Spleen (tissue), 11 donors: Measurements from ENCODE around the gene DOCK6. TPM values are rescaled to one million over a fixed set of nuclear protein-coding genes. Genes with fewer than 3 reads are reported as not detected.

Experiments
- DNase-seq: peaks from one replicate; pipeline ENCODE4 v3.0.0-alpha.2; 2020
- H3K27ac ChIP-seq, 8 donors: fragments of 200-600 bp; sonication (generic) in 7 of 8; 1 replicate in 4 of 8; 2 replicates in 4 of 8; pipeline versions ENCODE4 v1.5.0 to v1.8.0; 2016 to 2021; ENCODE audit warnings: inconsistent platforms in 4 of 8, mild to moderate bottlenecking in 4 of 8, moderate library complexity in 1 of 8
- H3K27me3 ChIP-seq, 7 donors: fragments of 200-600 bp; sonication (generic) in 6 of 7; replicated peaks in 1 of 7; 1 replicate in 4 of 7; 2 replicates in 3 of 7; pipeline versions ENCODE4 v1.5.0 to v1.8.0; 2016 to 2021; ENCODE audit warnings: inconsistent platforms in 3 of 7, mild to moderate bottlenecking in 1 of 7
- H3K36me3 ChIP-seq, 6 donors: fragments of 200-600 bp; sonication (generic) in 5 of 6; 1 replicate in 4 of 6; 2 replicates in 2 of 6; pipeline versions ENCODE4 v1.5.0 to v1.8.0; 2016 to 2021; ENCODE audit warnings: inconsistent platforms in 2 of 6
- H3K4me1 ChIP-seq, 6 donors: fragments of 200-600 bp; sonication (generic) in 5 of 6; 1 replicate in 3 of 6; 2 replicates in 3 of 6; pipeline versions ENCODE4 v1.5.0 to v1.8.0; 2016 to 2021; ENCODE audit warnings: inconsistent platforms in 3 of 6
- H3K4me3 ChIP-seq, 8 donors: fragments of 200-600 bp; sonication (generic) in 7 of 8; 1 replicate in 4 of 8; 2 replicates in 4 of 8; pipeline versions ENCODE4 v1.5.0 to v1.8.0; 2016 to 2021; ENCODE audit warnings: inconsistent platforms in 4 of 8, mild to moderate bottlenecking in 4 of 8, moderate library complexity in 2 of 8
- H3K9me3 ChIP-seq, 8 donors: fragments of 200-600 bp; sonication (generic) in 7 of 8; 1 replicate in 4 of 8; 2 replicates in 4 of 8; pipeline versions ENCODE4 v1.5.0 to v1.8.0; 2016 to 2021; ENCODE audit warnings: inconsistent platforms in 4 of 8
- POLR2A ChIP-seq, 3 donors: fragments of 450-650 bp; IDR thresholded peaks; one replicate each; pipeline ENCODE4 v1.5.1; 2017; ENCODE audit warnings: antibody characterized with exemption in 3 of 3, mild to moderate bottlenecking in 1 of 3
- POLR2AphosphoS5 ChIP-seq, 3 donors: sonication (generic); formaldehyde crosslinking; IDR thresholded peaks; one replicate each; pipeline ENCODE4 v1.5.1; 2017; ENCODE audit warnings: antibody characterized with exemption in 3 of 3
- WGBS, 5 donors: extraction: QIAGEN DNeasy Blood & Tissue Kit in 3 of 5; methylation state at CpG; one replicate each; pipeline versions ENCODE4 v1.1.5 to v1.1.7; 2013 to 2018; 5-methylcytosine and 5-hydroxymethylcytosine counted together
- intact Hi-C: fragments of 100-400 bp; cut with DNase I; formaldehyde crosslinking; loops from one replicate; pipeline ENCODE4 v1.15.0; 2023; ENCODE audit warnings: low total_unique reads
- polyA plus RNA-seq, 3 donors: library from polyadenylated mRNA; stranded (reverse); fragments of 200-250 nt; gene quantifications; one replicate each; pipeline ENCODE4 v1.2.1, GENCODE V29; 2013
- total RNA-seq, 7 donors: library from RNA; depleted of rRNA in 3 of 7; stranded (reverse); fragments of >200 nt in 3 of 7; fragmentation: NEBNext Ultra II Directional in 4 of 7; extraction: Animal tissue kit (Norgen Biotek cat#: 25700) in 4 of 7; gene quantifications; one replicate each; pipeline versions ENCODE4 v1.1.0 to v1.2.1, GENCODE V29; 2016 to 2021
- TF ChIP-seq, protein P1 (sequence below), 11 experiments: fragments of 200-600 bp in 7 of 11; fragments of 450-650 bp in 4 of 11; sonication (generic) in 4 of 11; IDR thresholded peaks in 8 of 11; conservative IDR thresholded peaks in 3 of 11; 1 replicate in 7 of 11; 2 replicates in 4 of 11; pipeline versions ENCODE4 v1.4.0 to v1.8.0; 2016 to 2021; ENCODE audit warnings: antibody characterized with exemption in 11 of 11, inconsistent platforms in 4 of 11, mild to moderate bottlenecking in 1 of 11
- donor health status: healthy with polysubstance abuse.
- donor health status: DM: no; HTN: no; CAD: no; lungs with moderate emphysema.
- donor health status: DM: no; HTN: no; CAD: no.
- donor health status: Bipolar disorder and iron deficiency.
- donor health status: healthy.
- donor health status: DM: no; HTN: no; CAD: no.
- donor health status: DM: yes; HTN: yes; CAD: no.

The DOCK6 gene
- total and polyA plus RNA-seq, 10 donors, result 12.5 to 105 (median 47.7) TPM

DNA sequence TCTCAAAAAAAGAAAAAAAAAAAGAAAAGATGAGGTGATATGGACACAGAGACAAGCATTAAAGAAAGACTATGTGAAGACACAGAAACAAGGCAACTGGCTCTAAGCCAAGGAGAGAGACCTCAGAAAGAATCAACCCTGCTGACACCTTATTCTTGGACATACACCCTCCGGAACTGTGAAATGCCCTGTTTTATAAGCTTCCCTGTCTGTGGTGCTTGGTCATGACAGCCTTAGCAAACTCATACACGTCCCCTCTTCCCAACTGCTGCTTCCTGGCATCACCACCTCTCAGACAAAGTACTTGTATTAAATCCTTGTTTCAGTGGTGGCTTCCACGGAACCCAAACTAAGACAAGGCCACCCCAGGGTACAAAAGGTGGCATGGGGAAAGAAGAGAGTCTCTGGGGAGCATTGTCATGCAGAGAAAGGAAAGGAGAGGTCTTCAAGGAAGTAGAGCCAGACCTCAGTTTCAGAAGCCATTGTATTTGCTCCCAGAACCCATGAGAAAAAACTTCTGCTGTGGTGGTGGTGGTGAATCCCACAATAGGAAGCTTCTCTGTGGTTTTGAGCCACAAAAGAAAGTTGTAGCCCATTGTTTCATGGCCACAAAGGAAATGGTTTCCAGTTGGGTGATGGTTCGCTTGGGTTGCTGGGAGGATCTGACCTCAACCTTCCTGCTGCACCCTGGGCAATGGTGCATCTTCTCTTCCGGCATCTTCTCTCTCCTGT, 17.3 kb upstream of the DOCK6 start:
- no peak overlapping the region for H3K27ac ChIP-seq
- no peak for DNase-seq
- peaks cover 0 to 71% (median 0%) of the 10 kb centered on the region in 7 donors for H3K27me3 ChIP-seq
- H3K9me3 ChIP-seq, result peaks cover 0 to 6% (median 0%) of the 10 kb centered on the region in 8 donors
- H3K4me3 ChIP-seq, result no peak overlapping the region
- peaks cover 4 to 16% (median 8%) of the 10 kb centered on the region in 6 donors for H3K4me1 ChIP-seq
- intact Hi-C loops, result no loop called here
- 26 to 40% (median 34%) methylated on average over 5 of the region's 5 CpGs for WGBS, 5 donors
- TF ChIP-seq POLR2AphosphoS5 (IDR thresholded peaks at IDR 0.05), result peak in 1 of 3 donors; percentile 21
- TF ChIP-seq, protein P1, sequence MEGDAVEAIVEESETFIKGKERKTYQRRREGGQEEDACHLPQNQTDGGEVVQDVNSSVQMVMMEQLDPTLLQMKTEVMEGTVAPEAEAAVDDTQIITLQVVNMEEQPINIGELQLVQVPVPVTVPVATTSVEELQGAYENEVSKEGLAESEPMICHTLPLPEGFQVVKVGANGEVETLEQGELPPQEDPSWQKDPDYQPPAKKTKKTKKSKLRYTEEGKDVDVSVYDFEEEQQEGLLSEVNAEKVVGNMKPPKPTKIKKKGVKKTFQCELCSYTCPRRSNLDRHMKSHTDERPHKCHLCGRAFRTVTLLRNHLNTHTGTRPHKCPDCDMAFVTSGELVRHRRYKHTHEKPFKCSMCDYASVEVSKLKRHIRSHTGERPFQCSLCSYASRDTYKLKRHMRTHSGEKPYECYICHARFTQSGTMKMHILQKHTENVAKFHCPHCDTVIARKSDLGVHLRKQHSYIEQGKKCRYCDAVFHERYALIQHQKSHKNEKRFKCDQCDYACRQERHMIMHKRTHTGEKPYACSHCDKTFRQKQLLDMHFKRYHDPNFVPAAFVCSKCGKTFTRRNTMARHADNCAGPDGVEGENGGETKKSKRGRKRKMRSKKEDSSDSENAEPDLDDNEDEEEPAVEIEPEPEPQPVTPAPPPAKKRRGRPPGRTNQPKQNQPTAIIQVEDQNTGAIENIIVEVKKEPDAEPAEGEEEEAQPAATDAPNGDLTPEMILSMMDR (IDR thresholded peaks at IDR 0.05 in 8 of 11, conservative IDR thresholded peaks at IDR 0.05 in 3 of 11), result no peak
- no peaks in the 10 kb centered on the region for H3K36me3 ChIP-seq

DNA sequence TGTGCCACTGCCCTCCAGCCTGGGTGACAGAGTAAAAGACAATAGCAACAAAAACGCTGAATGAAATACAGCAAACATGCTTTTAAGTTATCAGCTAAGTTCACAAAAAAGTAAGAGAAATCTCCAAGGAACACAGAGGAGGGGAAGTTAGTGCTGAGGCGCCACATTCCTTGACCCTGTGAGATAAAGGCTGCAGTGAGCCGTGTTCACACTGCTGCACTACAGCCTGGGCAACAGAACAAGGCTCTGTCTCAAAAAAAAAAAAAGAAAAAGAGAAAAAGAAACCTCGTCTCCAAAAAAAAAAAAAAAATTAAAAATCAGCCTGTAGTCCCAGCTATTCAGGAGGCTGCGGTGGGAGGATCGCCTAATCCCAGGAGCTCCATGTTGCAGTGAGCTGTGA, 16.3 kb upstream of the DOCK6 start:
- WGBS, 5 donors, result 38 to 54% (median 43%) methylated on average over 6 of the region's 6 CpGs
- TF ChIP-seq POLR2A (IDR thresholded peaks at IDR 0.05), result no peak
- TF ChIP-seq POLR2AphosphoS5 (IDR thresholded peaks at IDR 0.05), result no peak
- TF ChIP-seq, protein P1 (IDR thresholded peaks at IDR 0.05 in 8 of 11, conservative IDR thresholded peaks at IDR 0.05 in 3 of 11), result no peak
- Histone ChIP-seq H3K9me3 (peaks cover 0 to 6% (median 0%) of the 10 kb centered on the region in 8 donors), H3K27ac (no peak overlapping the region), H3K4me1 (peaks cover 4 to 16% (median 8%) of the 10 kb centered on the region in 6 donors), H3K36me3 (no peaks in the 10 kb centered on the region), H3K27me3 (peaks cover 0 to 71% (median 0%) of the 10 kb centered on the region in 7 donors), H3K4me3 (no peak overlapping the region)
- no peak for DNase-seq
- intact Hi-C loops, result no loop called here

DNA sequence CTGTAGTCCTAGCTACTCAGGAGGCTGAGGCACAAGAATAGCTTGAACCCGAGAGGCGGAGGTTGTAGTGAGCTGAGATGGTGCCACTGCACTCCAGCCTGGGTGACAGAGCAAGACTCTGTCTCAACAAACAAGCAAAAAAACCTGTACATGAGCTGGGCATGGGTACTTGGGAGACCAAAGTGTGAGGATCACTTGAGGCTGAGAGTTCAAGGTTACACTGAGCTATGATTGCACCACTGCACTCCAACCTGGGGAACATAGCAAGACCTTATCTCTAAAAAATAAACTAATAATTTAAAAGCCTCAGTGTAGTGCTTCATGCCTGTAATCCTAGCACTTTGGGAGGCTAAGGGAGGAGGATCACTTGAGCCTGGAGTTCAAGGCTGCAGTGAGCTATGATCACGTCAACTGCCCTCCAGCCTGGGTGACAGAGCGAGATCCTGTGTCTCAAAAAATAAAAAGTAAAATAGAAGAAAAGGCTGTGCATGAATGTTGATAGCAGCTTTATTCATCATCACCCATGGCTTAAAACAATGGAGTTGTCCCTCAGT, 12.3 kb upstream of the DOCK6 start:
- 69 to 74% (median 69%) methylated on average over 4 of the region's 4 CpGs for WGBS, 5 donors
- no peak overlapping the region for H3K4me3 ChIP-seq
- H3K27me3 ChIP-seq, result peaks cover 0 to 44% (median 0%) of the 10 kb centered on the region in 7 donors
- peaks cover 0 to 6% (median 0%) of the 10 kb centered on the region in 8 donors for H3K9me3 ChIP-seq
- no peaks in the 10 kb centered on the region for H3K36me3 ChIP-seq
- no peak overlapping the region for H3K27ac ChIP-seq
- no peak for DNase-seq
- H3K4me1 ChIP-seq, result peaks cover under 1 to 19% (median 5%) of the 10 kb centered on the region in 6 donors
- intact Hi-C loops, result no loop called here
- TF ChIP-seq POLR2A (IDR thresholded peaks at IDR 0.05) (no peak), POLR2AphosphoS5 (IDR thresholded peaks at IDR 0.05) (no peak)
- TF ChIP-seq, protein P1 (IDR thresholded peaks at IDR 0.05 in 8 of 11, conservative IDR thresholded peaks at IDR 0.05 in 3 of 11), result no peak

DNA sequence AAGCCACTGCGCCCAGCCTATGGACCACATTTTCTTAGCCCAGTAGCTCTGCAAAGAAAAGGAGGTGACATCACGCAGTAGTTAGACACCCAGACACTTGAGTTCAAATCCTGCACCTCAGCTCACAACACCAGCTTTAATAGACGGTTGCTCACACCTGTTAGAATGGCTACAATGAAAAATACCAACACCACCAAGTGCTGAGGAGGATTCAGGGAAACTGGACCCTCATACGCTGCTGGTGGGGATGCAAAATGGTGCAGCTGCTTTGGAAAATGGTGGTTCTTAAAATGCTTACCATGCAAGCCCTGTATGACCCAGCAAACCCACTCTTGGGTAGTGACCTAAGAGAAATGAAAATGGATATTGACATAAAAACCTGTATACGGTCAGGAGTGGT, 11.7 kb upstream of the DOCK6 start:
- Histone ChIP-seq H3K4me1 (peaks cover 0 to 21% (median 5%) of the 10 kb centered on the region in 6 donors), H3K27ac (no peak overlapping the region), H3K9me3 (peaks cover 0 to 2% (median 0%) of the 10 kb centered on the region in 8 donors), H3K27me3 (peaks cover 0 to 42% (median 0%) of the 10 kb centered on the region in 7 donors), H3K4me3 (no peak overlapping the region), H3K36me3 (no peaks in the 10 kb centered on the region)
- intact Hi-C loops, result no loop called here
- TF ChIP-seq POLR2A (IDR thresholded peaks at IDR 0.05), result no peak
- TF ChIP-seq, protein P1 (IDR thresholded peaks at IDR 0.05 in 8 of 11, conservative IDR thresholded peaks at IDR 0.05 in 3 of 11), result no peak
- TF ChIP-seq POLR2AphosphoS5 (IDR thresholded peaks at IDR 0.05), result no peak
- WGBS, 5 donors, result 71 to 90% (median 79%) methylated on average over 5 of the region's 5 CpGs
- no peak for DNase-seq
